Measurements from ENCODE around the gene UBE2Q2. TPM values are rescaled to one million over a fixed set of nuclear protein-coding genes. Genes with fewer than 3 reads are reported as not detected.

The UBE2Q2 gene
- total RNA-seq, 1 donor from 2014 or later = 29.6 TPM

- TF ChIP-seq CTCF (IDR thresholded peaks at IDR 0.05) = no peak
- Histone ChIP-seq H3K27me3 (no peaks in the 10 kb centered on the region), H3K4me3 (no peak overlapping the region), H3K9me3 (no peaks in the 10 kb centered on the region), H3K36me3 (peaks cover 29% of the 10 kb centered on the region), H3K27ac (no peak overlapping the region), H3K4me1 (no peaks in the 10 kb centered on the region)
- DNase-seq (no peak), ATAC-seq (no peak)
- intact Hi-C loops (cut with DNase I) = no loop called here
These were observed 84.4 kb downstream of the UBE2Q2 start for GRCh38 chr15:75927601-75928000.

GRCh38 chr15:75928680-75929608 lies 85.7 kb downstream of the UBE2Q2 start:
- no peaks in the 10 kb centered on the region for H3K27me3 ChIP-seq
- H3K36me3 ChIP-seq = peaks cover 42% of the 10 kb centered on the region
- no peak overlapping the region for H3K4me3 ChIP-seq
- no peaks in the 10 kb centered on the region for H3K4me1 ChIP-seq
- DNase-seq = no peak
- no peak for ATAC-seq
- TF ChIP-seq CTCF (IDR thresholded peaks at IDR 0.05) = no peak
- H3K27ac ChIP-seq = no peak overlapping the region
- H3K9me3 ChIP-seq = no peaks in the 10 kb centered on the region
- intact Hi-C loops (cut with DNase I) = no loop called here

GRCh38 chr15:75929799-75930565 lies 86.7 kb downstream of the UBE2Q2 start:
- Histone ChIP-seq H3K4me1 (no peaks in the 10 kb centered on the region), H3K27ac (no peak overlapping the region), H3K36me3 (peaks cover 53% of the 10 kb centered on the region), H3K27me3 (no peaks in the 10 kb centered on the region), H3K4me3 (no peak overlapping the region), H3K9me3 (no peaks in the 10 kb centered on the region)
- no peak for TF ChIP-seq CTCF (IDR thresholded peaks at IDR 0.05)
- ATAC-seq = no peak
- DNase-seq = no peak
- intact Hi-C loops (cut with DNase I) = no loop called here

- DNase-seq (no peak), ATAC-seq (no peak)
- Histone ChIP-seq H3K9me3 (no peaks in the 10 kb centered on the region), H3K4me3 (no peak overlapping the region), H3K27me3 (no peaks in the 10 kb centered on the region), H3K27ac (no peak overlapping the region), H3K4me1 (no peaks in the 10 kb centered on the region), H3K36me3 (peaks cover 56% of the 10 kb centered on the region)
- intact Hi-C loops (cut with DNase I) = no loop called here
- no peak for TF ChIP-seq CTCF (IDR thresholded peaks at IDR 0.05)
These were observed 87.6 kb downstream of the UBE2Q2 start for GRCh38 chr15:75930866-75931265.

- Histone ChIP-seq H3K27ac (no peak overlapping the region), H3K27me3 (no peaks in the 10 kb centered on the region), H3K4me3 (no peak overlapping the region), H3K36me3 (no peaks in the 10 kb centered on the region), H3K9me3 (no peaks in the 10 kb centered on the region), H3K4me1 (no peaks in the 10 kb centered on the region)
- DNase-seq (no peak), ATAC-seq (no peak)
- no peak for TF ChIP-seq CTCF (IDR thresholded peaks at IDR 0.05)
- intact Hi-C loops (cut with DNase I) = no loop called here
These were observed 99.2 kb downstream of the UBE2Q2 start for GRCh38 chr15:75942464-75942863.

Data from upper lobe of right lung (tissue), 1 donor.